GF-D8 (cell line): ENCODE data around the gene CCDC85A.

Source experiments
- DNase-seq: peaks from one replicate; lab custom pipeline; 2025; lab: John Stamatoyannopoulos, UW

Gene CCDC85A

DNA sequence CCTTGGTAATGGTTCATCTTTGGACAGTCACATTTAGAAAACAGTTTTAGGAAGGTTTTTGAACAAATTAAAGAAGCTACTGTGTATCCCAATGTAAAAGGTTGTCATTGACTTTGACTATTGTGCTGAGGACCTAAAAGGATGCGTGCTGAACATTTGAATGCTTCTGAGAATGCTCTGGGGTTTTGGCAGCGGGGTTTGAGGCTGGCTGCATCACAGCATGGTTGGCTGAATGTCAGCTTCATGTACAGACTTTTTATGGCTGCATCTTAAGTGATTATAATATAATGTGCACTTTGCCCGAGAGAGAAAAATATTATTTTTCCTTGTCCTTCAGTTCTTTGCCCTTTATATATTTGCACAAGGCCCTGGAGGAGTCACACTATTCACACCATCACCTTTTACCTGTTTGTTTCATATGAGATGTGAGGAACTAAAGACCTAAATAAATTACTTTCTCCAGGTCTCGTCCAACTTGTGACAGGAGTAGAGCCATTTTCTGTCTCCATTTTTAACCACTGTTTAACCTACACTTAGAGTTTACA, 125.9 kb downstream of the CCDC85A start:
- no peak for DNase-seq

- DNase-seq, result no peak
These were observed 129.7 kb downstream of the CCDC85A start for GRCh38 chr2:56313500-56313921.

DNA sequence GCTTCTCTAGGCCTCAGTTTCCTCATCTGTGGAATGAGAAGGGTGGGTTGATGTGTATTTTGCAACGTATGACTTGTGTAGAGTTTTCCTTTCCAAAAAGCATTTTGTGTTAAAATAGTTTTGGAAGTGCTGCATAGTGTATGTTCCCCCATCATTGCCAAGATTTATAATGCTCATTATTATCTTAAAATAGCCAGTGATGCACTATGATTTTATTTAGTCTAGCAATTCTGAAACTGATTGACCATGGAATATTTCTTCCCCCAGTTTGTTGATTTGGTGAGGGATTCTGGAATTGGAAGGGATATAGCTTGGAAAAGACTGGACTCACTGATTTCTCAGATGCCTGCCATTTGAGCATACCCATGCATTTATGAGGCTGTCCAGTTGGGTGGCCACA, 130.6 kb downstream of the CCDC85A start:
- DNase-seq, result no peak

DNA sequence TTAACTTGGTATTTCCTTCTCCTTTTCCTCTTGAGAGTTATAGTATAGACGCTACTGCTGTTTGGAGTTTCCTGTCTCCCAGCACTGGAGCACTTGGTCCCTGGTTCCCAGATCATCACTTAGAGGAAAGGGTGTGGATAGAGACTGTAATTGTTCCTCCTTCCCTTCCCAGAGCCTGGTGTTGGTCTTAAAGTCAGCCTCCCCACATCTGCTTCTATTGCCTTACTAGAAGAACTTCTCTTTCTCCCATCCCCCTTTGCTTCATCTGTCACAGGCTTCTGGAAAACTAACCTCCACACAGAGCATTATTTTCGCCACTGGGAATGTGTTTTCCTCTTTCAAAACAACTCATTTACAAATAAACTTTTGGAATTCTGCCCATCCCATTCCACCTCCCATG, 131.0 kb downstream of the CCDC85A start:
- no peak for DNase-seq

DNA sequence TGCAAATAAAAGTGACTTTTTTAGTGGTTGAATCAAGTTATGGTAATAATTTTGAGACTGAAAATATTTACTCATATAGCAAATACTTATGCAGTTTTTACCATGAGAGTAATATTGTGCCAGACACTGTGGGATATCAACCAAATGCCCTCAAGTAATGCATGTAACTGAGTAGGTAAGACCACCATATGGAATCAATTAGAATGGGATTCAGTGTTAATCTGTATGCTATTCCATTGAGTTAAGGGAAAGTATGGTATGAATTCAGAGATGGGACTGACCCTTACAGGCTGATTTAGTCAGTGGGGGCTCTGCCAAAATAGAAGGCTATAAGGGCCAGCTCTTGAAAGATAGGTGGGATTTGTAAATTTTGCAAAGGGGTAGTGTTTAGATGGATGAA, 131.6 kb downstream of the CCDC85A start:
- DNase-seq, result no peak

- no peak for DNase-seq
These were observed 132.2 kb downstream of the CCDC85A start for GRCh38 chr2:56316011-56316410.

- no peak for DNase-seq
These were observed 134.4 kb downstream of the CCDC85A start for GRCh38 chr2:56318147-56318546.

GRCh38 chr2:56325661-56326345, 142.0 kb downstream of the CCDC85A start:
- DNase-seq, result no peak

- DNase-seq, result no peak
These were observed 142.6 kb downstream of the CCDC85A start for GRCh38 chr2:56326346-56326741.

GRCh38 chr2:56331810-56332209, 148.0 kb downstream of the CCDC85A start:
- DNase-seq, result no peak

DNA sequence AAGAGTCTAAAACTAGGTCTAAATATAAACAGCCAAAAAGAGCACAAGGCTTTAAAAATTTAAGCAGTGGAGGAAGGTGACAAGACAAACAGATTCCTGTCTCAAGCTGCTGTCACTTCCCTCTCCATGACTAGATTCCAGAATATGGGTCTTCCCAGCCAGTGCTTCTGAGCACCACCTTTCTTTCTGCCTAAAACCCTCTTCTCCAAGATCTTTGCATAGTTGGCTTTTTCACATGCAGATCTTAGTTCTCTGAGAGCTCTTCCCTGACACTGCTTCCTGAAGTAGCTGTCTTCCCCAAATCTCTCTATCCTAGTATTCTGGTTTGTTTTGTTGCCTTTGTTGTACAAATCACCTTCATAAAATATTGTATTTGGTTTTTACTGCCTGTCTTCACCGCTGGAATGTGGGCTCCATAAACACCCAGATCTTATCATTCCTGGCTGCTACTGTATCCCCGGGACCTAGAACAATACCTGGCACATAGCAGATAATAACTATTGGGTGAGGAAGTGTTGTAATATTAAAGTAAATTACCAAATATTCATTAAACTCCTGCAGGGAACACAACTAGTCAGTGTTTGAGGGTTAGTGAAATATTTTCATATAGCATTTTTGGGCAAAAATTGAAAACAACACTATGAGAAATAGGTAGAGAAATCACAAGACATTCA, 150.2 kb downstream of the CCDC85A start:
- no peak for DNase-seq

DNA sequence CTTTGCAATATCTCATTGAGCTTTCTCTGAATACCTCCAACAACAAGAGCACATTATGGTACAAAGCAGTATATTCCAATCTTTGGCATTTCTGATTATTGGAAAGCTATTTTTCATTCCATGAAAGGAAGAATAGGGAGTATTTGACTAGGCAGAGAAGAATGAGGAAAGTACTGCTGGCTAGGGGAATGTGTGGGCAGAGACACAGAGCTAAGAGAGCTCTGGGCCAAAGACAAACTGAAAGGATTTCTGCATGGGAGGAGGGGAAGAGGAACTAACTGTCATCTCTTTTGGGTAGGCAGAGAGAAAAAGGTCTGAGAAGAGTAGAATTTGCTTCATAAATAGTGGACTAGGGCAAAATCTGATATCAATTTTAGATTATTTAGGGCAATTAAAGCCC, 150.8 kb downstream of the CCDC85A start:
- no peak for DNase-seq

DNA sequence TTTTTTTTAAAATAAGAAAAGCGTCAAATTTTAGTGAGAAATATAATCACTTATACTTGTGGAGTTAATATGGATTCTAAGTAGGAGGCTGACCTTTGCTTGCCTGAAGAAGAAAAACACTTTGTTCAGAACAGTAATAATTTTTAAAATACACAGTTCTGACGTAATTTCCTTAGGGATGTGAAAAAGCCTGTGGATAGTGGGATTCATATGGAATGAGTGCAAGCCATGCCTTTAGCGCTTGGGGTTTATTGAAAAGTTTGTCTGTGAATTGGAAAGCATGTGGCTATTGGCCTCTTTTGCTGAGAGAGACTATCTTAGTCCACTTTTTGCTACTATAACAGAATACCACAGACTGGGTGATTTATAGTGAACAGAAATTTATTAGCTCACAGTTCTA, 151.3 kb downstream of the CCDC85A start:
- no peak for DNase-seq

DNA sequence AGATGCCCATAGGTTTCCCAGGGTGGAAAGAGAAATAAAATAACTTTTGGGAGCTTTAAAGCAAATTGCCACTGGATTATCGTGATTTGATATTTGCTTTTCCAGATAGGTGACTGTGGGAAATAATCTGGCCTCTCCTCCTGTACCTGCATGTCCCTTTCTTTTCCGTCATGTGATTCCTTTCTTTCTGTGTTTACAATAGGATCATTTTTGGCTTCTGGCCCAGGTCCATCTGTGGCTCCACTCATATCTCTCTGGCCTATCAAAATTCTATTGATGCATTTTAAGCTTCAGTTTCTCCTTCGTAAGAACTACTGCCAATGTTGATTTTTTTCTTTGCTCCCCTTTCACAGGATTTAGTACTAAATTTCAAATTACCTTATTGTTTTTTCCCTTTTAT, 153.6 kb downstream of the CCDC85A start:
- no peak for DNase-seq

GRCh38 chr2:56338232-56338631, 154.4 kb downstream of the CCDC85A start:
- DNase-seq, result no peak

GRCh38 chr2:56344771-56345170, 161.0 kb downstream of the CCDC85A start:
- no peak for DNase-seq

GRCh38 chr2:56347881-56348280, 164.1 kb downstream of the CCDC85A start:
- DNase-seq, result no peak

DNA sequence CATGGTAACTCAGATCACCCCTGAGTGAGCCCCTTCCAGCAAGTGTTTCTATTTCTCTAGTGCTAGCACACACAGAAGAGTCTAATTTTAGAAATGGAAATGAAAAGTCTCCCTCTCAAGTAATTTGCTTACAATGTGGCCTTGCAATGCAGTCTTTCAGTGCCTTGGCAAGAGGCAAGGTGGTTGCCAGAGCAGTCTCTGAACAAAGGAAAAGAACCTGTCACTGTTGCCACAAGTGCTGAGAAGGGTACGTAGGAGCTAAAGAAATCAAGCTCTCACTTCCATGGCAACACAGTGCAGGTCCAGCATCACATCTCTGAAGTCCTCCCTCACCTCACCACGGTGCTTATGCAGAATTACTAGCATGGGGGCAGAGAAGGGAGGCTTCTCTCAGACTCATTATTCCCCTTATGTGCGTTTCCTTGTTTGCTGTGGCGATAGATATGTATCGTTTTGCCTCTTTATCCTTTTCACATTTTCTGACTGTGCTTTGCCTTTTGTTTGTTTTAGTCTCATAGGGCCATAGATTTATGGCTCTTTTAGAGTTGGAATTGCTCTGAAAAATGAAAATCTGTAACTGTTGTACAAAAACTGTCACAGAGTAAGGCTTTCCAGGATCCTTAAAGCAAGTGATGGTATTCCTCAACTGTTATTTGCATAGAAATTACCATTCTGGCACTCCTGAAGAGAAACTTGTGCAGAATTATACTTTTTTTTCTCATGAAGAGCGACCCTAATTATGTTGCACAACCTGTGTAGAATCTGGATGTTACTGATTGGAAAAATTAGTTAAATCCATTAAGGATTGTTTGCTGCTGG, 164.8 kb downstream of the CCDC85A start:
- DNase-seq, result no peak

DNA sequence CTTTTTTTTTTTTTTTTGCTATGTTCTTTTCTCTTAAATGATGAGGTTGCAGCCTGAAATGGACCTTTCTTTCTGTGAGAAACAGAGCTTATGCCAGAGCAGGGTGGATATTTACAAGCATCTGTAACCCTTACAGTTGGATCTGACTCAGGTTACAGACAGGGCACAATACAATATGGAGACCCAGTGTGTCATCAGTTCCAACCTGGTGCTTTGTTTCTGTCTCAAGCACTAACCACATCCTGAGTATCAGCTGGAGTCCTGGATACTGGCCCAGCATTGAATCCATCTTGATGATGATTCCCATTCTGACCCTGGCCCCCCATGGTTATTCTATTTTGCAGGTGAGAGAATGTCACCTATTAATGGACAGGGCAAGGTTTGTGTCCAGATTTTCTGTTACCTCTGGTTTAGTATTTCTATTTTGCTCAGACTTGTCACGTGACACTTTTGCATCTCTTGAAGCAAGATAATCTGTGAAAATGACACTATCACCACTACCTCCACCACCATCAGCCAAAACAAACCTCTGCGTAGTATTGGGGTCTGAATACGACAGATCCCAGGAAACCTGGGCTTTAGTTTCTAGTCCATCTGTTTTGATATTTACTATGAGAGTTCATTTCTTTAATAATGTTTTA, 174.0 kb downstream of the CCDC85A start:
- DNase-seq, result no peak

GRCh38 chr2:56361844-56362243, 178.1 kb downstream of the CCDC85A start:
- DNase-seq, result no peak

DNA sequence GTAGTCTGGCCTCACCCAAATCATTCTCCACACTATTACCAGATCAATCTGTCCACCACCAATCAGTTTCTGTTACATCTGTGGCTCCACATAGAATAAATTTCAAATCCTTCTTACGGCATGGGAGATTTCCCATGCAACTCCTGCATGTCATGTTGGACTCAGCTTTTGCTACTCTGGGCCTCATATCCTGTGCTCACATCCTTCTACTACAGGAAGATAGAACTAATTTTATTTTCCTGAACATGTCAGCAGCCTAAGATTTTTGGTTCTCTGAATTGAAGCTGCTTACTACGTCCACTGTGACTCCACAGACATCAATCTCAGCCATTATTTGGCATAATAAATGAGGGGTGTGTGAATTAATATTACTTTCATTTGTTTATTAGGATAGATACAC, 181.1 kb downstream of the CCDC85A start:
- no peak for DNase-seq

DNA sequence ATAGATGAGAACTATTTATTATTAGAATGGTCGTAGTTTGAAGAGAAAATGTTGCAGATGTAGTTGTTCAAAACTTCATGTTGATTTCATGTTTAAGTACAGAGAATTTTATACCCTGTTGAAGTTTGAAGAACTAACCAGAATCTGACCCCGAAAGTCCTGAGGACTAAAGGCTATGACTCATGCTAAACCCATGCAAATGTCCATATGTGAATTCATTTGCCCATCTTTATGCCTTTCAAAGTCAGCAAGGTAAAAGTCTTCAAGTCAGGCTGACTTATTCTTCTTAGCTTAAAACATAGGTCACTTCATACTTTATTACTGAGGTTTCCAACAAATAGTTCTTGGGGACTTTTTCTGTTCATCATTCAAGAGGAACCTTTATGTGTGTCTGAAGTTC, 185.5 kb downstream of the CCDC85A start:
- DNase-seq, result no peak
